Measurements from ENCODE around the gene PPA1.
"Not testable (repeated sequence)": the region's sequence is repeated elsewhere in the genome, so short reads cannot be mapped to it uniquely, and the experiment has no call there.

PPA1 gene

GRCh38 chr10:70206762-70207161 lies 26.5 kb downstream of the PPA1 start:
- no peak for DNase-seq

- no peak for DNase-seq
These were observed 32.1 kb downstream of the PPA1 start for GRCh38 chr10:70201105-70201504.

- DNase-seq: no peak
These were observed 34.3 kb downstream of the PPA1 start for GRCh38 chr10:70198696-70199466.

GRCh38 chr10:70197235-70197945 lies 35.8 kb downstream of the PPA1 start:
- peak; percentile 20 for DNase-seq

- DNase-seq: no peak
These were observed 39.8 kb downstream of the PPA1 start for GRCh38 chr10:70193391-70193844.

- no peak for DNase-seq
These were observed 40.8 kb downstream of the PPA1 start for GRCh38 chr10:70192326-70192968.

- no peak for DNase-seq
These were observed 41.3 kb downstream of the PPA1 start for GRCh38 chr10:70191972-70192305.

GRCh38 chr10:70191161-70191971 lies 41.9 kb downstream of the PPA1 start:
- no peak for DNase-seq

- DNase-seq: no peak
These were observed 42.6 kb downstream of the PPA1 start for GRCh38 chr10:70190581-70190980.

GRCh38 chr10:70190102-70190501 lies 43.1 kb downstream of the PPA1 start:
- DNase-seq: no peak

GRCh38 chr10:70188768-70189167 lies 44.5 kb downstream of the PPA1 start:
- DNase-seq: no peak

- DNase-seq: no peak
These were observed 46.7 kb downstream of the PPA1 start for GRCh38 chr10:70186571-70186970.

- DNase-seq: no peak
These were observed 47.1 kb downstream of the PPA1 start for GRCh38 chr10:70186090-70186489.

GRCh38 chr10:70183304-70183703 lies 49.9 kb downstream of the PPA1 start:
- no peak for DNase-seq

- DNase-seq: not testable (repeated sequence)
These were observed 54.0 kb downstream of the PPA1 start for GRCh38 chr10:70179209-70179608.

- DNase-seq: no peak
These were observed 55.0 kb downstream of the PPA1 start for GRCh38 chr10:70178139-70178725.

- no peak for DNase-seq
These were observed 56.8 kb downstream of the PPA1 start for GRCh38 chr10:70176441-70176840.

GRCh38 chr10:70175516-70175915 lies 57.7 kb downstream of the PPA1 start:
- no peak for DNase-seq

- peak; percentile 8 for DNase-seq
These were observed 59.0 kb downstream of the PPA1 start for GRCh38 chr10:70174058-70174741.

GRCh38 chr10:70169649-70170364 lies 63.4 kb downstream of the PPA1 start:
- no peak for DNase-seq

GRCh38 chr10:70169011-70169410 lies 64.2 kb downstream of the PPA1 start:
- no peak for DNase-seq
